ENCODE results near the gene PARD3.

The PARD3 gene

DNA sequence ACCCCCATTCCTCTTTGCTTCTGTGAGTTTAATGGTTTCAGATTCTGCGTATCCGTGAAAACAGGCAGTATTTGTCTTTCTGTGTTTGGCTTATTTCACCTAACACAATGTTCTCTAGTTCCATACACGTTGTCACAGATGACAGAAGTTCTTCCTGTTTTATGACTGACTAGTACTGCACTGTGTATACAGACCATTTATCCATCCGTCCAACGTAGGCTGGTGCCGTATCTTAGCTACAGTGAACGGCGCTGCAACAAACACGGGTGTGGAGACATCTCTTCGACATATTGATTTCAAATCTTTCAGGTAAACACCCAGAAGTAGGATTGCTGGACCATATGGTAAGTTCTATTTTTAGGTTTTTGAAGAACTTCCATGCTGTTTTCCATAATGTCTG is 181.7 kb downstream of the PARD3 start:
- Histone ChIP-seq H3K9ac (ENCODE audit: low read depth, low read length) (no peak overlapping the region), H4K20me1 (ENCODE audit: insufficient read depth, low read length) (peaks cover 60% of the 10 kb centered on the region), H3K79me2 (ENCODE audit: insufficient read depth, low read length) (peaks cover 58% of the 10 kb centered on the region), H3K27me3 (ENCODE audit: insufficient read depth, low read length, poor library complexity) (no peaks in the 10 kb centered on the region), H3K4me3 (ENCODE audit: low read depth in 1 of 2, low read length in 2 of 2) (no peak overlapping the region), H3K27ac (ENCODE audit: low read length) (no peak overlapping the region), H2AFZ (ENCODE audit: low read depth, low read length) (no peak overlapping the region), H3K4me1 (ENCODE audit: insufficient read depth, low read length) (no peaks in the 10 kb centered on the region), H3K36me3 (ENCODE audit: insufficient read depth, low read length) (no peaks in the 10 kb centered on the region), H3K4me2 (ENCODE audit: insufficient read depth, low read length) (no peak overlapping the region), H3K9me3 (ENCODE audit: insufficient read depth, low read length, severe bottlenecking) (no peaks in the 10 kb centered on the region)
- no peak for ATAC-seq (ENCODE audit: insufficient read depth, low read depth)
- no peak for DNase-seq
- TF ChIP-seq, protein P1, sequence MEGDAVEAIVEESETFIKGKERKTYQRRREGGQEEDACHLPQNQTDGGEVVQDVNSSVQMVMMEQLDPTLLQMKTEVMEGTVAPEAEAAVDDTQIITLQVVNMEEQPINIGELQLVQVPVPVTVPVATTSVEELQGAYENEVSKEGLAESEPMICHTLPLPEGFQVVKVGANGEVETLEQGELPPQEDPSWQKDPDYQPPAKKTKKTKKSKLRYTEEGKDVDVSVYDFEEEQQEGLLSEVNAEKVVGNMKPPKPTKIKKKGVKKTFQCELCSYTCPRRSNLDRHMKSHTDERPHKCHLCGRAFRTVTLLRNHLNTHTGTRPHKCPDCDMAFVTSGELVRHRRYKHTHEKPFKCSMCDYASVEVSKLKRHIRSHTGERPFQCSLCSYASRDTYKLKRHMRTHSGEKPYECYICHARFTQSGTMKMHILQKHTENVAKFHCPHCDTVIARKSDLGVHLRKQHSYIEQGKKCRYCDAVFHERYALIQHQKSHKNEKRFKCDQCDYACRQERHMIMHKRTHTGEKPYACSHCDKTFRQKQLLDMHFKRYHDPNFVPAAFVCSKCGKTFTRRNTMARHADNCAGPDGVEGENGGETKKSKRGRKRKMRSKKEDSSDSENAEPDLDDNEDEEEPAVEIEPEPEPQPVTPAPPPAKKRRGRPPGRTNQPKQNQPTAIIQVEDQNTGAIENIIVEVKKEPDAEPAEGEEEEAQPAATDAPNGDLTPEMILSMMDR (IDR thresholded peaks at IDR 0.05; ENCODE audit: borderline replicate concordance, extremely low read depth, low read length, poor library complexity, severe bottlenecking): no peak
- no peak for TF ChIP-seq EZH2 (IDR thresholded peaks at IDR 0.05; ENCODE audit: borderline replicate concordance, low read depth, low read length, severe bottlenecking)

DNA sequence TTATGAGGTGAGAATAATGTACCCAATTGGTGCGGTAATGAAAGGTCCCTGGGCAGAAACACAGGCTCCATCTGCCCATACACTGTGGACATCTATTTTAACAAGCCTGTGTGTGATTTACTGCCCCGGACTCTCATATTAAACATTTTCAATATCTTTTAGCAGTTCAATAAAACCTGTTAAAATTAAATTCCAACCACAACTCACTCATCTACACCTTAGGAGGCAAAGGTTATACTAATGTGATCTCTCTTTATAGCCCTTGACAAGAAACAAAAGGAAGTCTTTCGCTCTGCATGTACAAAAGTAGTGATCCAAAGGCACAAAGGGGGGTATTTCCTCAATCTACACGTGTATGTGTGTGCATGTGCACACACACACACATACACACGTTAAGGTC is 186.0 kb downstream of the PARD3 start:
- no peak for DNase-seq

DNA sequence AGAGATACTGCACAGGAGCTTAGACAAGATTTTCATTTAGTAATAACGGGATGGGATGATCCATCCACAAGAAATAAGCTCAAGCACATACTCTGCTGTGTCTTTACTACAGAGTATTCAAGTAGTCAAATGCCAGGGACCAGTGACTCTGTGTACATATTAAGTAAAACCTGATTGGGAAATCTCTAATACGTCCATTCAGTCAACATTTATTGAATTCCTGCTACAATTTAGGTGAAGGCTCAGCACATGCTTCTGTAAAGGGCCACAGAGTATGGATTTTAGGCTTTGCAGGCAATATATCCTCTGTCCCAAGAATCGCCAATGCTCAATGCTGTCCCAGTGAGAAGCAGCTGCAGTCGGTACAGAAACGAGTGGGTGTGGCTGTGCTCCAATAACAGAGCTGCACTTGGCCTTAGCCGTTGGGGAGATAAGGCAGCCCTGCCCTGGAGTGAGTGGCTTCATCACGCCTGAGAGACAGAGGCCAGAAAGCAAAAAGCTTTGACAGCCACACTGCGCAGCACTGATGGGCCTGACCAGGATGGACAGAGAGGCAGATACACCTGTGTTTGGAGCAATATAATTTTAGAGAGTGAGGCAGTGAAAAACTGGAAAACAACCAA is 186.8 kb downstream of the PARD3 start:
- no peak overlapping the region for H3K9ac ChIP-seq (ENCODE audit: low read depth, low read length)
- no peaks in the 10 kb centered on the region for H3K27me3 ChIP-seq (ENCODE audit: insufficient read depth, low read length, poor library complexity)
- no peaks in the 10 kb centered on the region for H3K4me1 ChIP-seq (ENCODE audit: insufficient read depth, low read length)
- DNase-seq (no peak), ATAC-seq (ENCODE audit: insufficient read depth, low read depth) (no peak)
- TF ChIP-seq, protein P1 (IDR thresholded peaks at IDR 0.05; ENCODE audit: borderline replicate concordance, extremely low read depth, low read length, poor library complexity, severe bottlenecking): no peak
- TF ChIP-seq EZH2 (IDR thresholded peaks at IDR 0.05; ENCODE audit: borderline replicate concordance, low read depth, low read length, severe bottlenecking): no peak
- no peaks in the 10 kb centered on the region for H3K36me3 ChIP-seq (ENCODE audit: insufficient read depth, low read length)
- H3K9me3 ChIP-seq (ENCODE audit: insufficient read depth, low read length, severe bottlenecking): no peaks in the 10 kb centered on the region
- no peak overlapping the region for H3K4me2 ChIP-seq (ENCODE audit: insufficient read depth, low read length)
- peaks cover 51% of the 10 kb centered on the region for H4K20me1 ChIP-seq (ENCODE audit: insufficient read depth, low read length)
- H3K4me3 ChIP-seq (ENCODE audit: low read depth in 1 of 2, low read length in 2 of 2): no peak overlapping the region
- H2AFZ ChIP-seq (ENCODE audit: low read depth, low read length): no peak overlapping the region
- no peak overlapping the region for H3K27ac ChIP-seq (ENCODE audit: low read length)
- H3K79me2 ChIP-seq (ENCODE audit: insufficient read depth, low read length): peaks cover 43% of the 10 kb centered on the region

More for the DNA sequence above, 186.0 kb downstream of the PARD3 start:
- Histone ChIP-seq H3K36me3 (ENCODE audit: insufficient read depth, low read length) (no peaks in the 10 kb centered on the region), H3K9ac (ENCODE audit: low read depth, low read length) (no peak overlapping the region), H3K4me1 (ENCODE audit: insufficient read depth, low read length) (no peaks in the 10 kb centered on the region), H3K4me3 (ENCODE audit: low read depth in 1 of 2, low read length in 2 of 2) (no peak overlapping the region), H3K27ac (ENCODE audit: low read length) (no peak overlapping the region), H2AFZ (ENCODE audit: low read depth, low read length) (no peak overlapping the region), H3K4me2 (ENCODE audit: insufficient read depth, low read length) (no peak overlapping the region), H3K9me3 (ENCODE audit: insufficient read depth, low read length, severe bottlenecking) (no peaks in the 10 kb centered on the region), H3K79me2 (ENCODE audit: insufficient read depth, low read length) (peaks cover 48% of the 10 kb centered on the region), H4K20me1 (ENCODE audit: insufficient read depth, low read length) (peaks cover 52% of the 10 kb centered on the region), H3K27me3 (ENCODE audit: insufficient read depth, low read length, poor library complexity) (no peaks in the 10 kb centered on the region)
- no peak for ATAC-seq (ENCODE audit: insufficient read depth, low read depth)
- no peak for TF ChIP-seq EZH2 (IDR thresholded peaks at IDR 0.05; ENCODE audit: borderline replicate concordance, low read depth, low read length, severe bottlenecking)
- TF ChIP-seq, protein P1 (IDR thresholded peaks at IDR 0.05; ENCODE audit: borderline replicate concordance, extremely low read depth, low read length, poor library complexity, severe bottlenecking): no peak
